Stimulated activated naive B cell treated with anti-CD40 and anti-IgM and Interleukin-4, amounts not matched to agents 10 μg/mL and 1 μg/mL and 100 μg/mL, for 72 hours (primary cell): ENCODE measurements around the gene JARID2.
"Not testable (repeated sequence)": the region's sequence is repeated elsewhere in the genome, so short reads cannot be mapped to it uniquely, and the experiment has no call there.

Experiments used
- ATAC-seq, 2 donors: fragments of 150-1000 bp; cut with Tn5 transposase; replicated peaks; 2 replicates each; pipeline ENCODE4 v1.10.0; 2021; ENCODE audit warnings: moderate library complexity in 1 of 2
- DNase-seq: peaks from one replicate; pipeline ENCODE4 v3.0.0; 2021
- H3K27ac Mint-ChIP-seq: one replicate; pipeline ENCODE4 v1.8.0; 2022; ENCODE audit warnings: mild to moderate bottlenecking, mixed read lengths
- H3K27me3 Mint-ChIP-seq, 2 donors: one replicate each; pipeline ENCODE4 v1.8.0; 2022; ENCODE audit warnings: mixed read lengths in 2 of 2
- H3K36me3 Mint-ChIP-seq, 2 donors: one replicate each; pipeline ENCODE4 v1.8.0; 2022; ENCODE audit warnings: mixed read lengths in 2 of 2, mild to moderate bottlenecking in 1 of 2
- H3K4me1 Mint-ChIP-seq, 2 donors: one replicate each; pipeline ENCODE4 v1.8.0; 2022; ENCODE audit warnings: mixed read lengths in 2 of 2, mild to moderate bottlenecking in 1 of 2
- H3K4me3 Mint-ChIP-seq, 2 donors: one replicate each; pipeline ENCODE4 v1.8.0; 2022; ENCODE audit warnings: mild to moderate bottlenecking in 2 of 2, mixed read lengths in 2 of 2, moderate library complexity in 1 of 2
- H3K9me3 Mint-ChIP-seq, 2 donors: one replicate each; pipeline ENCODE4 v1.8.0; 2022; ENCODE audit warnings: mixed read lengths in 2 of 2, mild to moderate bottlenecking in 1 of 2

JARID2 gene

DNA sequence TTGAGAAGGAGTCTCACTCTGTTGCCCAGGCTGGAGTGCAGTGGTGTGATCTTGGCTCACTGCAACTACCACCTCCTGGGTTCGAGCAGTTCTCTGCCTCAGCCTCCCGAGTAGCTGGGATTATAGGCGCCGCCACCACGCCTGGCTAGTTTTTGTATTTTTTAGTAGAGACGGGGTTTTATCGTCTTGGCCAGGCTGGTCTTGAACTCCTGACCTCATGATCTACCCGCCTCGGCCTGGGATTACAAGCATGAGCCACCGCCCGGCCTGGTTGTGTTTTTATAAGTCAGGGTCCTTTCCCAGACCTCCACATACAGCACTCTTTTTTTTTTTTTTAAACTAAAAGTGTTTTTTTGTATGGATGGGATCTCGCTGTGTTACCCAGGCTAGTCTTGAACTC, 51.3 kb downstream of the JARID2 start:
- Mint-ChIP-seq H3K36me3 (peaks cover 2 to 21% of the 10 kb centered on the region in 2 donors), H3K4me1 (peaks cover 52 to 85% of the 10 kb centered on the region in 2 donors)
- not testable (repeated sequence) for DNase-seq, H3K27me3 Mint-ChIP-seq, ATAC-seq, H3K9me3 Mint-ChIP-seq, H3K4me3 Mint-ChIP-seq, H3K27ac Mint-ChIP-seq

DNA sequence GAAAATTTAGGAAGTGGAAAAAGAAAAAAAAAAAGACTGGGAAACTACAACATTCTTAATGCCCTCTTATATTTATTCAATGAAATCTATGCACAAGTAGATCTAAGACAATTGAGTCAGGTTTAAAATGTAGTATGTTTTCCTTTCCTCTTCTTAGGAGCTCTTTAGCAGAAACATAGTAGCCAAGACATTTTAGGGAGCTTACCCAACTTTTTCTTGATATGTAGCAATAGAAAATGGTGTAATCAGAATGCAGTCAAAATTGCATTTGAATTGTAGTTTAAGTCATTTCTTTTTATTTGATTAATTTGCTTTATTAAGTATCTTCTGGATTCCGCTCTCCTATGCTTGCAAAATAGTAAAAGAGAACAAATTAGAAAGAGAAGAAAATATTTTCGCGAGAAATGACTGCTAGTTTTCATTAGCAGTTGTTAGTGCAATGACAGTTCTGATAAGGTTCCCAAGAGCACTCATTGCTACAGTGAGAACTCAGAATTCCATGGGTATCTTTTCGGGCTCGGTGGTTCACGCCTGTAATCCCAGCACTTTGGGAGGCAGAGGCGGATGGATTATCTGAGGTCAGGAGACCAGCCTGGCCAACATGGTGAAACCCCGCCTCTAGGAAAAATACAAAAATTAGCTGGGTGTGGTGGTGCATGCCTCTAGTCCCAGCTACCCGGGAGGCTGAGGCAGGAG, 52.2 kb downstream of the JARID2 start:
- peaks cover 0 to 18% of the 10 kb centered on the region in 2 donors for H3K36me3 Mint-ChIP-seq
- no peak for DNase-seq
- H3K9me3 Mint-ChIP-seq = no peaks in the 10 kb centered on the region
- H3K27me3 Mint-ChIP-seq = no peaks in the 10 kb centered on the region
- ATAC-seq = no peak
- no peak overlapping the region for H3K4me3 Mint-ChIP-seq
- H3K4me1 Mint-ChIP-seq = peaks cover 49 to 79% of the 10 kb centered on the region in 2 donors
- H3K27ac Mint-ChIP-seq = no peak overlapping the region

DNA sequence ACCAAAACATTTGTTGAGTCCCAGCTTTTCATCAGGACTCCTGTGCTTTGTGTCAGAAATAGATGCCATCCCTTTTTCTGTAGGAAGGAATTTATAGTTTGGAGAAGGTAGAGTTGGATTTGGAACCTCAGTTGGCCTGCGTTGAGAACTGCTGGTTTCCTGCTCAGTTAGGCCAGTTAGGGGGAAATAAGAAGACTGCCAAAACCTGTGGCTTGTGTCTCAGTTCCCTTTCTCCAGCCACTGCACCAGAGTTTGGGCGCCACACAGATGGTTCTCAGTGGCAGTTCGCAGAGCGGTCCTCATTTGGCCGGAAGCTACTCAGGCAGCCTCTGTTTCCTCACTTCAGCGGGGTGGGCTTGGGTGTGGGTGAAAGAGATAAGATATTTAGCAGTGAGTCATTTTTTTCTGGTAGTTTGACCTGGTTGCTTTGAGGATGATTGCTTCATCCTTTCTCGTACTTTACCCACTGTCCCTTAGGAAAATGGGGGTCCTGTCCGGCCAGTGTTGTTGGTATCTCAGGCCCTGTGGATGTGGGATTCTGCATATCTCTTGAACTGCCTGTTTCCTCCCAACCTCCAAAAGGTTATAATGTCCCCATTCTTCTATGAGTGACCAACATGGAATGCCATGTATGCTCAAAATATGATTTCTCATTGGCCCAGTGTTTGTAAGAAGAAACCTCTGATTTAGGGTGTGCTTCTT, 53.7 kb downstream of the JARID2 start:
- Mint-ChIP-seq H3K4me1 (peaks cover 46 to 77% of the 10 kb centered on the region in 2 donors), H3K36me3 (peaks cover 0 to 10% of the 10 kb centered on the region in 2 donors), H3K27me3 (no peaks in the 10 kb centered on the region), H3K27ac (peak overlapping the region; percentile 74), H3K4me3 (peak overlapping the region; percentile 5 to 56), H3K9me3 (no peaks in the 10 kb centered on the region)
- DNase-seq (peak; percentile 75), ATAC-seq (peak; percentile 95 to 98)

DNA sequence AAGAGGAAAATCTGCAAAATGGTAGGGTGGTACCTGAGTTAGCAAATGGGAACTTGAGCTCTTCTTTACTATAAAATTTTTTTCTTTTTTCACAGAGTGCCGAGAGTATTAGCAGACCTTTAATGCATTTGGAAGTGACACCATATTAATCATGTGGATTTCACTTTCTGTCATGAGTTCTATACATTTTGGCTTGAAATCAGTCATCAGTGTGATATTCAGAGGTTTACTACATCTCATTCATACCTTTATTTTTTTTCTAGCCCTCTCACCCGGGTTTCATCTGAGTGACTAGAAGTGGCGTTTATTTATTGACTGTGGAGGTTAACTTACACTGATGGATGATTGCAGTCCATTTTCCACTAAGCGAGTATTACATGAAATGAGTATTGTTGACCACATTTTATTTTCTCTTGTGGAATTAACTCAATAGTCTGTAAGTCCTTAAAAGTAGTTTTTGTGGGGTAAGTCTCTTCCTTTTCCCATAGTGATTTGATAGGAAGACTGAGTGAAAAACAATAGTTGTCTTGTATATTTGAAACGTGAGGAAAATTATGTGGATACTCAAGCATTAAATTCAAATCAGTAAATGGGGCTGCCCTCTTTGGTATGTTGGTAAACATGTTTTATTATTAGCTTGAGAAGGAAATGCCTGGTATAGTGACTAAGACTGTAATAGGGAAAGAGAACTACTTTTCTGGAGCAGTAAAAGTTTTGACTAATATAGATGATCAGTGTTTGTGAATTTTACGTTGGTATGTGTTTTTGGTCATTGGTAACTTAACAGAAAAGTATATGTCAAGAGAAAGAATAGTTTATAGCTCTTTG, 55.5 kb downstream of the JARID2 start:
- ATAC-seq = peak; percentile 40 to 48

DNA sequence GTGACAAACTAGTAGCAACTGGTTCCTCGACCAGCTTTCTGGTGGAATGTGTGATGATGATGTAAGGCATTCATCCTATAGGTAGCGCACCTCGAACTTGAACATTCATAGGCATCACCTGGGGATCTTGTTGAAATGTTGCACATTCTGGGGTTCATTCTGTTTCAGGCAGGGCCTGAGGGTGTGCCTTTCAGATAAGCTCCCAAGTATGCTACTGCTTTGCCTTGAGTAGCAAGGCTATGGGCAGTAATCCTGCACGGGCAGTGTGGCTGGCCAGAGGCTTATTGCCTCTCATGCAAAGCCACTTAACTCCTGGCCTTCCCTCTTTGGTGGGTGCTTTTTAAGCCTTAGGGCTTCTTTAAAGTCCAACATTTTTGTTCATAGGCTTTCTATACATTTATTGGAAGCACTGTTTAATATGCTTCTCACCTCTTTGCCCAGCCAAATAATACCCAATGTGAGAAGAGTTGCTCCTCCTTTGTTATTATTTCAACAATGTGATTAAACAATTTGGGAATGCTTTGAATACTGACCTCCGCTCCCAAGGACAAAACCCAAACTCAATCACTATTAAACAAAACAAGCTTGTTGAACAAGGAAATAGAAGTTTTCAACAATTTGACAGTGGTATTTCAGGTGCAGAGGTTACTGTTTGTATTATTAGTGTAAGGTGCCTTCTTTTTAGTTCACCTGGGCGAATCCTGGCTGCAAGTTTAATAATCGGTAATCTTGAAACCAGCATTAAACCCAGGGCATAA, 57.5 kb downstream of the JARID2 start:
- Mint-ChIP-seq H3K4me3 (no peak overlapping the region), H3K27ac (no peak overlapping the region)

More for the DNA sequence above, 55.5 kb downstream of the JARID2 start:
- H3K4me1 Mint-ChIP-seq = peaks cover 57 to 84% of the 10 kb centered on the region in 2 donors
- DNase-seq = no peak
- H3K4me3 Mint-ChIP-seq = no peak overlapping the region
- peaks cover 1 to 13% of the 10 kb centered on the region in 2 donors for H3K36me3 Mint-ChIP-seq
- no peaks in the 10 kb centered on the region for H3K9me3 Mint-ChIP-seq
- H3K27me3 Mint-ChIP-seq = no peaks in the 10 kb centered on the region
- peak overlapping the region; percentile 20 for H3K27ac Mint-ChIP-seq

DNA sequence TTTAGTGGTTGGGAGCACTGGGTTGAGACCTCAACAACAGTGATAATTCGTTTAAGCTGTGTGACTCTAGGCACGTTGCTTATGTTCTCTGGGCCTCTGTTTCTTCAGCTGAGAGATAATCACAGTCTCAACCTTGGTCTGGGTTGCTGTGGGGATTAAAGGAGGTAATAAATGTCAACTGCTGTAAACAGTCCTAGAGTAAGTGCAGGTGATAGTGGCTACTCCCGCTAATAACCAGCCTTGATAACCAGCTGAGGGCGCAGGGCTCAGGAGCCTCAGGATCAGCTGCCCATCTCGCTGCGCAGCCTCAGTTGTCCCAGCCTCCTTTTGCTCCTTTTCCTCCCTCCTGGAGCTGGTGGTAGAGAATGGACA, 58.0 kb downstream of the JARID2 start:
- ATAC-seq (no peak), DNase-seq (no peak)
- Mint-ChIP-seq H3K27me3 (no peaks in the 10 kb centered on the region), H3K9me3 (no peaks in the 10 kb centered on the region), H3K36me3 (peaks cover 1 to 13% of the 10 kb centered on the region in 2 donors), H3K4me3 (no peak overlapping the region), H3K4me1 (peaks cover 64 to 83% of the 10 kb centered on the region in 2 donors), H3K27ac (no peak overlapping the region)

More for the DNA sequence above, 57.5 kb downstream of the JARID2 start:
- ATAC-seq = no peak
- Mint-ChIP-seq H3K36me3 (peaks cover 1 to 13% of the 10 kb centered on the region in 2 donors), H3K4me1 (peaks cover 62 to 83% of the 10 kb centered on the region in 2 donors), H3K9me3 (no peaks in the 10 kb centered on the region), H3K27me3 (no peaks in the 10 kb centered on the region)
- no peak for DNase-seq

DNA sequence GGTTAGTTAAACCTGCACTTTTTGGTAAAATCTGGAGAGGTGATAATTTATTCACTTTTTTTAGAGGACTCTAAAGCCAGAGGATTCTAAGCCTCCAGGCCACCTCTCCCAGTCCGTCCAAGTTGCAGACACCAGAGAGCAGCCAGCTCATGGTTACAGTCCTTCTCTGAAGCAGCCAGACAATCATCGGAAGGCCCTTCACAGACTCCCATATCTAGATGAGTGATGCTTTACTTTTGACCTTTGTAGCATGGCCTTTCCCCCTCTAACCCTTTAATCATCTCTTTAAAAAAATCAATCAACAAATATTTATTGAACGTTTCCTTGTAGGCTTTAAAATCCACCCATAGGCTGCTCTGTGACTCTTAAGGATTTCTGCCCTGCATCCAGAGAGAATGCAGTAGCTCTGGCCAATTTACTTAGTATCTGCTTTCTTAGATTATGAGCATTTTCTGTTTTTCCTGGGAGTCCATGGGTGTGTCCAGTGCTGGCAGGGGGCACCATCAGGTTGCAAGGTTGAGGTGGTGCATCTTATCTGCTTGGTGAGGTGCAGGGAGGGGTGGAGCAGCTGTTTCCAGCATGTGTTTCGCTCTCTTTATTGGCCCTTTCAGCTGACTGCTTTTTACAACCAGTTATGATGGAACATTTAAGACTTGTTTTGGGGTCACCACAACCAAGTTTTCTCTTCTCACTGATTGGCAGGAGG, 58.6 kb downstream of the JARID2 start:
- peak overlapping the region in 1 of 2 donors; percentile 55 for H3K4me3 Mint-ChIP-seq

DNA sequence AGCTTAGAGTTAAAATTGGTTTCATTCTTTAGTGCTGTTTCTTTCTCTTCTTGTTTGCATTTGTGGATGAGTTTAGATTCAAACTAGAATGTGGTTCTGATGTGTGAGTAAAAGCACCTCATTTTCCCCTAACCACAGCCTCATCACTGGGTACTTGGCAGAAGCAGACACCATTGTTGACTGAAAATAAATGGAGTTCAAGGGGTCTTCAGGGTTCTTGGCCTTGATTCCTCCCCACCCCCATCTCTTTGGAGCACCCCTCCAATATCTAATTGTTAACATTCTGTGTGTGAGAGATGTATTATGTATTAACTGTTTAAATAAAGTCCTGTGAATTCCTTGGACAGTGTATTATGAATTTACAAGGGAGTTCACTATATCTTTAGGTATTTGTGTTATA, 59.6 kb downstream of the JARID2 start:
- Mint-ChIP-seq H3K36me3 (peaks cover 1 to 13% of the 10 kb centered on the region in 2 donors), H3K9me3 (no peaks in the 10 kb centered on the region), H3K4me1 (peaks cover 62 to 83% of the 10 kb centered on the region in 2 donors), H3K27ac (peak overlapping the region; percentile 56), H3K27me3 (no peaks in the 10 kb centered on the region), H3K4me3 (peak overlapping the region; percentile 1 to 55)
- ATAC-seq (peak; percentile 67 to 71), DNase-seq (no peak)

More for the DNA sequence above, 58.6 kb downstream of the JARID2 start:
- Mint-ChIP-seq H3K27me3 (no peaks in the 10 kb centered on the region), H3K4me1 (peaks cover 63 to 83% of the 10 kb centered on the region in 2 donors), H3K36me3 (peaks cover 1 to 13% of the 10 kb centered on the region in 2 donors), H3K27ac (no peak overlapping the region), H3K9me3 (no peaks in the 10 kb centered on the region)
- ATAC-seq (no peak), DNase-seq (no peak)

DNA sequence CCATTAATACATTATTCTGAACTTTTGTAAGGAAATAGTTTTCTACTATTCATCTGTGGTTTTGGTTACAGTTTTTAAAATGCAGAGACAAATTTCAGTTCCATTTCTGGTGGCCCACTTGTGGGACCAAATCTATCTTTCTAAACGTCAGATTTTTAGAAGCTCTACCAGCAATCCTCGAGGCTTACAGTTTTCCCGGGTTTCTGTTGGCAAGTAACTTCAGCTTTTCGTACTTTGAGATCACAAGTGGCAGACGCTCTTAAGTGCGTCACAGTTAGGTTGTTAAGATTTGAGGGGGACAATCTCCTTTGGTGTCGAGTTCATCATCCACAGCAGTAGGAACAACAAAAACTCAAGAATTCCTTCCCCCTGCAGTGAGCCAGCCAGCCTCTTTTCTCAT, 60.0 kb downstream of the JARID2 start:
- no peak for DNase-seq
- no peaks in the 10 kb centered on the region for H3K9me3 Mint-ChIP-seq
- peak overlapping the region; percentile 56 for H3K27ac Mint-ChIP-seq
- no peaks in the 10 kb centered on the region for H3K27me3 Mint-ChIP-seq
- ATAC-seq = no peak
- peaks cover 57 to 83% of the 10 kb centered on the region in 2 donors for H3K4me1 Mint-ChIP-seq
- peaks cover 1 to 13% of the 10 kb centered on the region in 2 donors for H3K36me3 Mint-ChIP-seq
- peak overlapping the region; percentile 52 to 53 for H3K4me3 Mint-ChIP-seq

DNA sequence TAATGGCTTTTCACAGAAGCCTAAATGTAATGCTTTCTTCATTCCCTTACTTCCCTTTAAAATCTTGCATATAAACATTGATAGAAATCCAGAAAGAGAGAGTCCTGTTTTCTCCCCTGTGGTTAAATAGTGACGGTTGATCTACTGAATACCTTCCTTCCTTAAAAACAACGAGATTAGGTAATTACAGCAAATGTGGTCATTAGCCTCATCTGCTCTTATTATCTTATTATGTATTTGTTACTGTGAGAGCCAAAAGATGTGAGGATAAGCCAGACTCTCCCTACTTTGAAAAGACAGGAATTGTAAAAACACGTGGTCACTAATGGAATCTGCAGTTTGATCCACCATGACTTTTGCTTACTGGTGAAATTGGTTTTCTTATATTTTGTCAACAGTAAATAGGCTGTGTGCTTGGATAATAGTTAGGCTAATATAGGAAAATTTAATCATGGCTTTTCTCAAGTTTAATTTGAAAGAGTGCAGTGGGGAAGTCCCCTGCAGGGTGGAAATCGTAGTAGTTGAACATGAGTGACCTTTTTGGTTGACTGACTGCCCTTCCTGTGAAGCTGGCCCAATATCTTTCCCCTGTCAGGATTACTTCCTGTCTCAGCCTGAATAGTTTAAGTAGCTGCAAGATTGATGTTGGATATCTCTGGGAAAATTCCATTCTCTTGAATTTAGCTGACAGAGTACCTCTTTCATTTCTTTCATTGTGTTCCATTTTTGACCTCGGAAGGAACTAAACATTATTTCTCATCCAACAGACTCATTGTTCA, 62.8 kb downstream of the JARID2 start:
- peak overlapping the region; percentile 93 for H3K27ac Mint-ChIP-seq
- no peaks in the 10 kb centered on the region for H3K9me3 Mint-ChIP-seq
- H3K4me3 Mint-ChIP-seq = peak overlapping the region; percentile 49 to 72
- DNase-seq (no peak), ATAC-seq (peak; percentile 51 to 65)
- H3K27me3 Mint-ChIP-seq = no peaks in the 10 kb centered on the region
- H3K4me1 Mint-ChIP-seq = peaks cover 61 to 87% of the 10 kb centered on the region in 2 donors
- peaks cover 1 to 11% of the 10 kb centered on the region in 2 donors for H3K36me3 Mint-ChIP-seq

DNA sequence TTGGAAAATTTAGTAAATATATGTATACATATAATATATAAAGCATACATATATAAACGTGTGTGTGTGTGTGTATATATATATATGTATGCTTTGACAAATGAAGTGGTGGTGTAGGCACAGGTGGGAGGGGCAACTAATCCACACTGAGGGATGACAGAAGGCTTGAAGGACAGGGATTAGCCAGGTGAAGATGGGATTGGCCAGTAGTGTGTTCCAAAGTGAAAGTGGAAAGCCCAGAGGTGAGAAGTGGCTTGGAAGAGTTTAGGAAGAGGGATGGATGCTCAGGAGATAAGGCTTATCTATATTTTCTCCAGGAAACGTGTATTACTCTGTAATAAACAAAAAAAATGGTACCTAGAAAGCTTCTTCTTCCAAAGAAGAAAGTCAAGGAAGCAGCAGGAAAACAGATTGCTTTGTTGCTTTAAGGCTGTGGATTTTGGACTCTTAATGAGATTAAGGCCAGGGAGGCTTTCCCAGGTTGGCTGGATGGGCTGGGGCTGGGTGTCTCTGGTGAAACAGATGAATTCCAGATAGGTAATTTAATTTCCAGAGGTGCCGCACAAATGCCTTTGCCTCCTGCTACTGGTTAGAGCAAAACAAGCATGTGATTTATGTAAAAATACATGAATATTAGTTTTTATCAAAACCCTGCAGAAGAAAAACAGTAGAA, 63.9 kb downstream of the JARID2 start:
- Mint-ChIP-seq H3K27ac (no peak overlapping the region), H3K27me3 (no peaks in the 10 kb centered on the region), H3K4me1 (peaks cover 61 to 88% of the 10 kb centered on the region in 2 donors), H3K4me3 (no peak overlapping the region), H3K9me3 (no peaks in the 10 kb centered on the region), H3K36me3 (peaks cover 2 to 8% of the 10 kb centered on the region in 2 donors)
- no peak for DNase-seq
- ATAC-seq = no peak

DNA sequence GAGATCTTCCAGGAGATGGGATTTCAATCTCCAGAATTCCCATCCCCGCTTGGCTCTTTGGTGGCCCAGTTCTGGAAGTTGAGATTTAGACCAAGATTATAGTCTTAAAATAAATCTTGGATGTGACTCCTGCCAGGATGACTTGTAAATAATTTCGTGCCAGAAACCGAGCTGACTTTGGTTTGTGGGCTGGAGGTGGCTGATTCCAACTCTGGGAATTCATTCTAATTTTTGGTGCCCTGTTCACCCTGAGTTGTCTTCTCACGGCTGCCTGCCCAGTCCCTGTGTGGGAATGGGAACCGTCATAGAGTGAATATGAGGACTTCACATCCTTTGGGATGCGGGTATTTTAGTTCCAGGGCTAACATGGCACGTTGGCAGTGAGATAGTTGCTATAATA, 64.8 kb downstream of the JARID2 start:
- DNase-seq = no peak
- H3K27ac Mint-ChIP-seq = no peak overlapping the region
- peaks cover 60 to 86% of the 10 kb centered on the region in 2 donors for H3K4me1 Mint-ChIP-seq
- ATAC-seq = no peak
- H3K27me3 Mint-ChIP-seq = no peaks in the 10 kb centered on the region
- no peaks in the 10 kb centered on the region for H3K9me3 Mint-ChIP-seq
- peaks cover 1 to 5% of the 10 kb centered on the region in 2 donors for H3K36me3 Mint-ChIP-seq
- H3K4me3 Mint-ChIP-seq = no peak overlapping the region
